GM23338 (cell line): ENCODE data around the gene GPR87.

Experiments used
- CREB1 ChIP-seq: fragments of 250-450 bp; sonication (Bioruptor Pico); IDR thresholded peaks from 2 replicates; pipeline ENCODE4 v1.5.0; 2020; ENCODE audit warnings: low read depth, mild to moderate bottlenecking, moderate library complexity
- EZH2 ChIP-seq: fragments of 200-600 bp; sonication (generic); IDR thresholded peaks from one replicate; pipeline ENCODE4 v1.8.0; 2017; ENCODE audit warnings: antibody characterized with exemption, mild to moderate bottlenecking, low read depth; ENCODE audit not compliant: unreplicated experiment
- EZH2phosphoT487 ChIP-seq: fragments of 200-600 bp; sonication (generic); IDR thresholded peaks from one replicate; pipeline ENCODE4 v1.8.1; 2018; ENCODE audit warnings: antibody characterized with exemption; ENCODE audit not compliant: unreplicated experiment
- JUNB ChIP-seq: IDR thresholded peaks from one replicate; pipeline ENCODE4 v1.6.1; 2016; ENCODE audit warnings: antibody characterized with exemption; ENCODE audit not compliant: unreplicated experiment
- NANOG ChIP-seq: IDR thresholded peaks from 2 replicates; pipeline ENCODE4 v1.6.1; 2016; ENCODE audit warnings: antibody characterized with exemption, borderline replicate concordance
- POLR2AphosphoS5 ChIP-seq: IDR thresholded peaks from 2 replicates; pipeline ENCODE4 v1.6.1; 2016; ENCODE audit warnings: antibody characterized with exemption, low read depth
- STAT1 ChIP-seq: IDR thresholded peaks from one replicate; pipeline ENCODE4 v1.6.1; 2016; ENCODE audit warnings: antibody characterized with exemption; ENCODE audit not compliant: unreplicated experiment
- ZNF331 ChIP-seq: fragments of 250-450 bp; sonication (Bioruptor Pico); IDR thresholded peaks from 2 replicates; pipeline ENCODE4 v1.5.0; 2020; ENCODE audit warnings: low read depth, mild to moderate bottlenecking, moderate library complexity
- TF ChIP-seq, protein P1 (sequence below), 2 experiments: fragments of 200-600 bp in 1 of 2; sonication (generic) in 1 of 2; conservative IDR thresholded peaks; 2 replicates each; pipeline versions ENCODE4 v1.5.1 to v1.6.1; 2016 to 2017; ENCODE audit warnings: antibody characterized with exemption in 2 of 2, low read depth in 2 of 2, mild to moderate bottlenecking in 2 of 2, moderate library complexity in 1 of 2
- TF ChIP-seq, protein P2 (sequence below): IDR thresholded peaks from one replicate; pipeline ENCODE4 v1.6.1; 2018; ENCODE audit warnings: antibody characterized with exemption; ENCODE audit not compliant: unreplicated experiment
- TF ChIP-seq, protein P3 (sequence below): IDR thresholded peaks from 2 replicates; pipeline ENCODE4 v1.6.1; 2016; ENCODE audit warnings: antibody characterized with exemption

GRCh38 chr3:151306168-151306810 is 10.3 kb downstream of the GPR87 start:
- TF ChIP-seq, protein P1, sequence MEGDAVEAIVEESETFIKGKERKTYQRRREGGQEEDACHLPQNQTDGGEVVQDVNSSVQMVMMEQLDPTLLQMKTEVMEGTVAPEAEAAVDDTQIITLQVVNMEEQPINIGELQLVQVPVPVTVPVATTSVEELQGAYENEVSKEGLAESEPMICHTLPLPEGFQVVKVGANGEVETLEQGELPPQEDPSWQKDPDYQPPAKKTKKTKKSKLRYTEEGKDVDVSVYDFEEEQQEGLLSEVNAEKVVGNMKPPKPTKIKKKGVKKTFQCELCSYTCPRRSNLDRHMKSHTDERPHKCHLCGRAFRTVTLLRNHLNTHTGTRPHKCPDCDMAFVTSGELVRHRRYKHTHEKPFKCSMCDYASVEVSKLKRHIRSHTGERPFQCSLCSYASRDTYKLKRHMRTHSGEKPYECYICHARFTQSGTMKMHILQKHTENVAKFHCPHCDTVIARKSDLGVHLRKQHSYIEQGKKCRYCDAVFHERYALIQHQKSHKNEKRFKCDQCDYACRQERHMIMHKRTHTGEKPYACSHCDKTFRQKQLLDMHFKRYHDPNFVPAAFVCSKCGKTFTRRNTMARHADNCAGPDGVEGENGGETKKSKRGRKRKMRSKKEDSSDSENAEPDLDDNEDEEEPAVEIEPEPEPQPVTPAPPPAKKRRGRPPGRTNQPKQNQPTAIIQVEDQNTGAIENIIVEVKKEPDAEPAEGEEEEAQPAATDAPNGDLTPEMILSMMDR (conservative IDR thresholded peaks at IDR 0.05; ENCODE audit: low read depth in 2 of 2) = no peak
- TF ChIP-seq EZH2 (no peak), EZH2phosphoT487 (no peak), POLR2AphosphoS5 (no peak), ZNF331 (no peak), CREB1 (CRISPR knock-in tag) (no peak), JUNB (no peak), NANOG (no peak), STAT1 (no peak)
- TF ChIP-seq, protein P2, sequence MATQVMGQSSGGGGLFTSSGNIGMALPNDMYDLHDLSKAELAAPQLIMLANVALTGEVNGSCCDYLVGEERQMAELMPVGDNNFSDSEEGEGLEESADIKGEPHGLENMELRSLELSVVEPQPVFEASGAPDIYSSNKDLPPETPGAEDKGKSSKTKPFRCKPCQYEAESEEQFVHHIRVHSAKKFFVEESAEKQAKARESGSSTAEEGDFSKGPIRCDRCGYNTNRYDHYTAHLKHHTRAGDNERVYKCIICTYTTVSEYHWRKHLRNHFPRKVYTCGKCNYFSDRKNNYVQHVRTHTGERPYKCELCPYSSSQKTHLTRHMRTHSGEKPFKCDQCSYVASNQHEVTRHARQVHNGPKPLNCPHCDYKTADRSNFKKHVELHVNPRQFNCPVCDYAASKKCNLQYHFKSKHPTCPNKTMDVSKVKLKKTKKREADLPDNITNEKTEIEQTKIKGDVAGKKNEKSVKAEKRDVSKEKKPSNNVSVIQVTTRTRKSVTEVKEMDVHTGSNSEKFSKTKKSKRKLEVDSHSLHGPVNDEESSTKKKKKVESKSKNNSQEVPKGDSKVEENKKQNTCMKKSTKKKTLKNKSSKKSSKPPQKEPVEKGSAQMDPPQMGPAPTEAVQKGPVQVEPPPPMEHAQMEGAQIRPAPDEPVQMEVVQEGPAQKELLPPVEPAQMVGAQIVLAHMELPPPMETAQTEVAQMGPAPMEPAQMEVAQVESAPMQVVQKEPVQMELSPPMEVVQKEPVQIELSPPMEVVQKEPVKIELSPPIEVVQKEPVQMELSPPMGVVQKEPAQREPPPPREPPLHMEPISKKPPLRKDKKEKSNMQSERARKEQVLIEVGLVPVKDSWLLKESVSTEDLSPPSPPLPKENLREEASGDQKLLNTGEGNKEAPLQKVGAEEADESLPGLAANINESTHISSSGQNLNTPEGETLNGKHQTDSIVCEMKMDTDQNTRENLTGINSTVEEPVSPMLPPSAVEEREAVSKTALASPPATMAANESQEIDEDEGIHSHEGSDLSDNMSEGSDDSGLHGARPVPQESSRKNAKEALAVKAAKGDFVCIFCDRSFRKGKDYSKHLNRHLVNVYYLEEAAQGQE = no peak
- TF ChIP-seq, protein P3, sequence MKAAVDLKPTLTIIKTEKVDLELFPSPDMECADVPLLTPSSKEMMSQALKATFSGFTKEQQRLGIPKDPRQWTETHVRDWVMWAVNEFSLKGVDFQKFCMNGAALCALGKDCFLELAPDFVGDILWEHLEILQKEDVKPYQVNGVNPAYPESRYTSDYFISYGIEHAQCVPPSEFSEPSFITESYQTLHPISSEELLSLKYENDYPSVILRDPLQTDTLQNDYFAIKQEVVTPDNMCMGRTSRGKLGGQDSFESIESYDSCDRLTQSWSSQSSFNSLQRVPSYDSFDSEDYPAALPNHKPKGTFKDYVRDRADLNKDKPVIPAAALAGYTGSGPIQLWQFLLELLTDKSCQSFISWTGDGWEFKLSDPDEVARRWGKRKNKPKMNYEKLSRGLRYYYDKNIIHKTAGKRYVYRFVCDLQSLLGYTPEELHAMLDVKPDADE = no peak
